NCI-H2107 (cell line): ENCODE results near the gene ELAPOR1.

Source experiments
- DNase-seq: peaks from one replicate; lab custom pipeline; 2025; lab: John Stamatoyannopoulos, UW

The ELAPOR1 gene

DNA sequence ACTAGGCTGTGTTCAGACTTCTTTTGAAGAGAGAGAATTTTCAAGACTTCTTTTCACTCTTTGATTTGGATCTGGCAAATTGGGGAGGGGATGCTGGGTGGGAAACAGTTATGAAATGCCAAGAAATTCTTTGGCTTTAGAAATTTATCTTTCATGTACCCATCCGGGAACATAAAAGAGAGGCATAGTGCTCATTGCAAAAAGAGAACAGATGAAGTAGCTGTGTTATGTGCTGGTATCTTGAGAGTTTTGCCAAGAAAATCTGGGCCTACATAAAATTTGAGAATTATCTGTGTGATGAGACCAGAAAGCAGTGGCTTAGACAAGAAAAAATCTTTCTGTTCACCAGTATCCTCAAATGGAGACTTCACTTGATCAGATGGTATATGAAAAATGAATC, 19.0 kb upstream of the ELAPOR1 start:
- DNase-seq: no peak

- DNase-seq: no peak
These were observed 18.3 kb upstream of the ELAPOR1 start for GRCh38 chr1:109095631-109096030.

- no peak for DNase-seq
These were observed 17.8 kb upstream of the ELAPOR1 start for GRCh38 chr1:109096120-109096519.

GRCh38 chr1:109099938-109100773, 13.8 kb upstream of the ELAPOR1 start:
- peak; percentile 98 for DNase-seq

DNA sequence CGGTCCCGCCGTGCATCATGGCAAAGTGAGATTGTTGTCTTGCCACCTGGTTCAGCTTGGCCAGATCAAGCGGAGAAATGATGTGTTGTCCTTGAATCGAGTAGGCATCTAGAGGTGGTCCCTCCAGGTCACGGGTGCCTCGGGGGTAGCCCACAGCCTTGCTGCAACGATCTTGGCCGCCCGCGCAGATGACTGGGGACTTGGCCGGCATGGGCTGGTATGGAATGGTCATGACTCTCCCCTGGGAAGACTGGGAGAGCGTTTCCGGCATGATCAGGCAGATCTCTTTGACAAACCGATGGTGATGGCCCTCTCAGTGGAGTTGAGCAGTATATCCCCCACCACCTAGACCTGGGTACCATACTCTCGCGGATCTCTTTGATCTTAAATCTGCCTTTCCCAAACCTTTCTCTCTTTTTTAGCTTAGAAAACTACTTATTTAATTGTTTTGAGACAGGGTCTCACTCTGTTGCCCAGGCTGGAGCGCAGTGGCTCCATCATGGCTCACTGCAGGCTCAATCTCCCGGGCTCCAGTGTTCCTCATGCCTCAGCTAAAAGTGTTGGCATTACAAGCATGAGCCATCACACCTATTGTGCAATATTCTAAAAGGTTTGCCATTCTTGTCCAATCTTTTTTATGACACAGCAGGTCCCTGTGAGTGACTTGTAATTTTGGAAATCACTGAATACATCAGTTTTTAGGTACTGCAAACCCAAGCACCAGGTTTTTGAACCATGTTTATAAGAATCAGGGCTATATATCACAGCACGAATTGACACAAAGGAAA, 9.4 kb upstream of the ELAPOR1 start:
- DNase-seq: no peak

DNA sequence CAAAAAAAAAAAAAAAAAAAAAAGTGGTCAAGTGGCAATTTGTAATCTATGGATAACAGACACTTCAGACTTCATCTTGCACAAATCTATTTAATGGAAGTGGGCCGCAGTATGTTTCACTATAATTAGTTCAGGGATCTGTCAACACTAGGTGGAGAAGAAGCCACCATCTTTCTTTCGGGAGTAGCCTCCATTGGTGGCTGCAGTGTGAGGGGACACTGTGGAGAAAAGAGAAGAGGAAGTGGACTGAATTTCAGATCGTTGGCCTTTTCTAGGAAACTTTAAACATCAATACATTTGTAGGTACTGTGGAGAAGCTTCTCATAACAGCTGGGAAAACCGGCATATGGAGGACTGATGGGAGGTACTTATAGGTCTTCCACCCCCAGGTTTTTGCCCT, 8.0 kb upstream of the ELAPOR1 start:
- DNase-seq: no peak

DNA sequence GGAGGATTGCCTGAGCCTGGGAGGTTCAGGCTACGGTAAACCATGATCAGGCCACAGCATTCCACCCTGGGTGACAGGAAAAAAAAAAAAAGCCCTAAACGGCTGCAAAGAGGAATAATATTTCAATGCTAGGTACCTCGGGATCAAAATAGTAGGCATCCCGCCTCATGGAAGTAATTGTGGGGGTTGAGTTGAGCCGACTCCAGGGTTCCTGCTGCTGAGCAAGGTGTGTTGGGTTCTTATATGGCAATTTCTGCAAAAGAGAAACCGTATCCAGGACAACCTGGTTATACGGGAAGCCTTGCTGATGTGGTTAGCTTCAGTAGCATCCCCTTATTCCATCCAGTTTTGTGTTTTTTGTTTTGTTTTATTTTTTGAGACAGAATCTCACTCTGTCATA, 6.1 kb upstream of the ELAPOR1 start:
- DNase-seq: no peak

GRCh38 chr1:109109906-109110305, 4.0 kb upstream of the ELAPOR1 start:
- DNase-seq: no peak

- DNase-seq: no peak
These were observed 2.4 kb upstream of the ELAPOR1 start for GRCh38 chr1:109111386-109112055.

DNA sequence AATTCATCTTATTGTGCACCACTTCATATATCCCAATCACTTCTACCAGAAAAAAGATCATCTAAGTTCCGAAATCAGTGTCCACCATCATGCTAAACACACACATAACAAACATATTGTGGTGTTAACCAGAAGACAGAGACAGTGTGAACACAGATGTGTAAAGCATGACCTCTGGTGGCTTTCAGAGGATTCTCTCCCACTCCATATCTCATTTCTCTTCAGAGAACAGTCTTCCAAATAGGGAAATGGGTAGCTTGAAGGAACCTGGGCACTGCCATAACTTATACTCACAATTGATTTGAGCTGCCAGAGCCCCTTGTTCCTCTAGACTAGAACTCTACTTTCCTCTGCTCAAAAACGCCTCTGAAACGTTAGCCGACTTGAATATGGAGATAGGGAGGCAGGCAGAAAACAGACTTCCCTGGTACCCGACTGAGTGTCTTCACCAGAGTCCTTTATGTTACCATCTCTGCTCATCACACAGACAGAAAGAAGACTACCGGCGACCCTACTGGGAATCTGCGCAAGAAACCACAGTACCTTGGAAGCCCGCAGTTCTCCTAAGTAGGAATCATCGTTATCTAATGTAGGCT, 1.8 kb upstream of the ELAPOR1 start:
- DNase-seq: no peak

- DNase-seq: peak; percentile 95
These were observed 1.1 kb upstream of the ELAPOR1 start for GRCh38 chr1:109112652-109113285.

DNA sequence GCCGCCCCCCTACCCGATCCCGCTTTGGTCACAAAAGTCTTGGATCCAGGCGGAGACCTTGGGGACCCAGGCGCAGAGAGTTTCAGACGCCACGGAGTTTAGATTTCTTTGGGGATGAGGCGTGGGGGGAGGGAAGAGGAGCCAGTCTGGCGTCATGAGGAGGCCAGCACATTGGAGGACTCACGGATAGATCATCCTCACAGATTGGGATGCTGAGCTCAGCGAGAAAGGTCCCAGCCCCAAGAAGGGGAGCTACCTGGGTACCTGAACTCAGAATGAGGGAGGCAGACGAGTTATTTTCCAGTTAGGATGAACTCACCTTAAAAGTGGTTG, 393 bp downstream of the ELAPOR1 start:
- DNase-seq: no peak

GRCh38 chr1:109115685-109116084, 1.8 kb downstream of the ELAPOR1 start:
- DNase-seq: no peak

GRCh38 chr1:109116286-109116685, 2.4 kb downstream of the ELAPOR1 start:
- no peak for DNase-seq

DNA sequence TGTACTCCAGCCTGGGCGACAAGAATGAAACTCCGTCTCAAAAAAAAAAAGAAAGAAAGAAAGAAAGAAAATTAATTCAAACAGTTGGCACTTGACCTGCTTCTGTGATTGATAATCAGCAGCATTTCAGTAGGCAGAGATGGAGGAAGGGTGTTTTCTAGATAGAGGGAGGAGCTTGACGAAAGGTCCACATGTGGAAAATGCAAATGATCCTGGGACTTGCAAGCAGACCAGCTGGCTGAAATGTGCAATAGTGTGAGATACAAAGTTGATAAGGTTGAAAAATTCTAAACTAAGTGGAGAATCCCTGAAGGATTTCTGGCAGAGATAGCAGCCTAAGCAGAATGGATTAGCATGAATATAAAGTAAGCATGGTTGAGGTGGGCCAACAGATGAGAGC, 4.2 kb downstream of the ELAPOR1 start:
- no peak for DNase-seq

- no peak for DNase-seq
These were observed 6.4 kb downstream of the ELAPOR1 start for GRCh38 chr1:109120356-109120755.

DNA sequence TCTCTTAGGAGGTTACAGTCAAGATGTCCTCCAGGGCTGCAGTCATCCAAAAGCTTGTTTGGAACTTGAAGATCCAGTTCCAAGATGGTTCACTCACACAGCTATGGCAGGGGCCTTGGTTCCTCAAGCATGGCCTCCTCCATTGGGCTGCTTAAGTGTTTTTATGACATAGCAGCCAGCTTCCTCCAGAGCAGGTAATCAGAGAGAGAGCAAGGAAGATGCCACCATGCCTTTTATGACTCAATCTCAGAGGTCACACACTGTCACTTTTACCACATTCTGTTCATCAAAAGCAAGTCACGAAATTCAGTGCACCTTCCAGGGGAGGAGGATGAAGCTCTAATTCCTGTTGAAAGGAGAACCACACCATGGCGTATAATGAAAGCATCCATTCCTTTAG, 17.1 kb downstream of the ELAPOR1 start:
- no peak for DNase-seq

GRCh38 chr1:109131800-109132199, 17.9 kb downstream of the ELAPOR1 start:
- DNase-seq: no peak

DNA sequence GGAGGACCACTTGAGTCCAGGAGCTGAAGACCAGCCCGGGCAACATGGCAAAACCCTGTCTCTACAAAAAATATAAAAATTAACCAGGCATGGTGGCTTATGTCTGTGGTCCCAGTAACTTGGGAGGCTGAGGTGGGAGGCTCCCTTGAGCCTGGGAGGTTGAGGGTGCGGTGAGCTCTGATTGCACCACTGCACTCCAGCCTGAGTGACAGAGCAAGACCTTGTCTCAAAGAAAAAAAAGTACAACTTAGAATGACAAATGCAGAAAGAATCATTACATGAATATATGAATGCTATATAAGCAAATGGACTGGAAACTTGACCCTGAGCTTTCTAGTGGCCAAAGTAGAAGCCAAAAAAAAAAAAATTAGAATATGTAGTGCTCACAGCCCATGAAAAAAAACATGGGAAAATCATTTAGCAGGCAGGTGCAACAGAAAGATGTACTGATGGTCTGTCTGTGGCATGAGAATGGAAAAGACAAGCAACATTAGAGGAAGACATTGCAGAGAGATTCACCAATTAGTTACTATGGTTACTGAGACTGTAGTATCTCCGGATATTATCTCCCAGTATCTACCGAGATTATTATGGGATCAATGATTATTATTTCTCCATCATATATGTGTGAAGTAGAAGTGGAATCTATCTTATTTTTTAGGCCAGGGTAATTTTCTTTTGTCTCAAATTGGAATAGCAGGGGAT, 19.2 kb downstream of the ELAPOR1 start:
- DNase-seq: no peak

GRCh38 chr1:109133815-109134214, 19.9 kb downstream of the ELAPOR1 start:
- DNase-seq: no peak

GRCh38 chr1:109134423-109134822, 20.5 kb downstream of the ELAPOR1 start:
- DNase-seq: no peak
